ENCODE results near the gene STBD1.

DNA sequence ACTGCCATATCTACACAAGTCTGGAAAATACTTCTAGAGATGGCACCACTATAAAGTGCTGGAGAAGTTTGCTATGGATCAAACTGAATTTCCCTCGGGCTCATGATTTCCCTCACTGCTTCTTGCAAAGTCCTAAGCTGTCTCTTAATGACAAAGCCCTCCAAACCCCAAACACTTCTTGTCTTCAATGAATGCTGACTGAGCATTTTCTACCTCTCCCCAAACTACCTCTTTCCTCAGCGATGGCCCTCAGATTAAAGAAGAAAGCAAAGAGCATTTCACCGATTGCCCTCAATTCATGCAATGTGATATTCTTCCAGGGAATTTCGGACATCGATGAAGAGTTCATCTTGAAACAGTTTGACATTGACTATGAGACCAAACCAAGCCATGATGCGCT lies 35.3 kb upstream of the STBD1 start:
- TF ChIP-seq, protein P1, sequence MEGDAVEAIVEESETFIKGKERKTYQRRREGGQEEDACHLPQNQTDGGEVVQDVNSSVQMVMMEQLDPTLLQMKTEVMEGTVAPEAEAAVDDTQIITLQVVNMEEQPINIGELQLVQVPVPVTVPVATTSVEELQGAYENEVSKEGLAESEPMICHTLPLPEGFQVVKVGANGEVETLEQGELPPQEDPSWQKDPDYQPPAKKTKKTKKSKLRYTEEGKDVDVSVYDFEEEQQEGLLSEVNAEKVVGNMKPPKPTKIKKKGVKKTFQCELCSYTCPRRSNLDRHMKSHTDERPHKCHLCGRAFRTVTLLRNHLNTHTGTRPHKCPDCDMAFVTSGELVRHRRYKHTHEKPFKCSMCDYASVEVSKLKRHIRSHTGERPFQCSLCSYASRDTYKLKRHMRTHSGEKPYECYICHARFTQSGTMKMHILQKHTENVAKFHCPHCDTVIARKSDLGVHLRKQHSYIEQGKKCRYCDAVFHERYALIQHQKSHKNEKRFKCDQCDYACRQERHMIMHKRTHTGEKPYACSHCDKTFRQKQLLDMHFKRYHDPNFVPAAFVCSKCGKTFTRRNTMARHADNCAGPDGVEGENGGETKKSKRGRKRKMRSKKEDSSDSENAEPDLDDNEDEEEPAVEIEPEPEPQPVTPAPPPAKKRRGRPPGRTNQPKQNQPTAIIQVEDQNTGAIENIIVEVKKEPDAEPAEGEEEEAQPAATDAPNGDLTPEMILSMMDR (IDR thresholded peaks at IDR 0.05; ENCODE audit: insufficient read depth, low read length), result no peak
- no peak for TF ChIP-seq GABPA (IDR thresholded peaks at IDR 0.05; ENCODE audit: low read depth)
